GM19455 (cell line): ENCODE data around the gene KANSL3.
"Not testable (repeated sequence)": the region's sequence is repeated elsewhere in the genome, so short reads cannot be mapped to it uniquely, and the experiment has no call there.

ENCODE experiments used
- ATAC-seq: cut with Tn5 transposase; IDR thresholded peaks from one replicate; pipeline ENCODE4 v1.9.1; 2021; ENCODE audit not compliant: unreplicated experiment

Gene KANSL3

GRCh38 chr2:96564026-96564425 lies 74.1 kb downstream of the KANSL3 start:
- no peak for ATAC-seq

- ATAC-seq, result no peak
Observed at GRCh38 chr2:96558485-96558884, 79.6 kb downstream of the KANSL3 start.

- ATAC-seq, result no peak
Observed at GRCh38 chr2:96558061-96558460, 80.1 kb downstream of the KANSL3 start.

GRCh38 chr2:96557421-96557820 lies 80.7 kb downstream of the KANSL3 start:
- not testable (repeated sequence) for ATAC-seq

DNA sequence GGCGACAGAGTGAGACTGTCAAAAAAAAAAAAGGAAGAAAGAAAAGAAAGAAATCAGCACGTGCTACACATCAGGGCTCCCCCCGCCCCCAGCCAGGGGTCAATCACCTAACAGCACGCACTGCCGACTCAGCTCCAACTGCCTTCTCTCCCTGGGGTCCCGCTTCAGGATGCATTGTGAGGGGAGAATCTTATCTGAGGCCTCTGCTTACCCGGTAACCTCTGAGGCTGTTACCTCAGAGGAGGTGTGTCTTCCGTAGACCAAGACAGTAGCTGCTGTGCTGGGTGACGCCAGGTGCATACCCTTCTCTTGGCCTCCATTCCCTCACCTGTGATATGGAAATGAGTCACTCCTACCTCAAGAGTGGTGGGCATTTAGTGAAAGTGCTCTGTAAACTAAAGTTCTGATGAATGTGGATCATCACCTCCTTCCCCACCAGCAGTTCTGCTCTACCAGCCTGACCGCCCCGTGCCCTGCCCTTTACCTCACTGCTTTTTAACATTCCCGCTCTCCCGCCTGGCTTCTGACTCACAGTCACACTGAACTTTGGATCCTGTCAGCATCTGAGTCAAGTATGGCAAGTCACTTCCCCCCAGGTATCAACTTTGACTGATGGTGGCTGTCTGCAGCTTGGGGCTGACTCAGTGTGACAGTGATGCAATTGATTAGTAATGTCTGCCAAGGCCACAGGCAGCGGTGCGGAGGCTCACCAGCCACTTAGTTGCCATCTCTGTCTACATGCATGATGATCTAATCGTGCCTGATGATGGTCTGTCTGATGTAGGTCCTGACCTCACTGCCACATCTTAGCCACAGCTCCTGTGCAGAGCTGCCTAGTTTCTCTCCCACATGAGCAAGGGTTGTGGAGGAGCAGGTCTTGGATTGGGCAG lies 81.4 kb downstream of the KANSL3 start:
- no peak for ATAC-seq

DNA sequence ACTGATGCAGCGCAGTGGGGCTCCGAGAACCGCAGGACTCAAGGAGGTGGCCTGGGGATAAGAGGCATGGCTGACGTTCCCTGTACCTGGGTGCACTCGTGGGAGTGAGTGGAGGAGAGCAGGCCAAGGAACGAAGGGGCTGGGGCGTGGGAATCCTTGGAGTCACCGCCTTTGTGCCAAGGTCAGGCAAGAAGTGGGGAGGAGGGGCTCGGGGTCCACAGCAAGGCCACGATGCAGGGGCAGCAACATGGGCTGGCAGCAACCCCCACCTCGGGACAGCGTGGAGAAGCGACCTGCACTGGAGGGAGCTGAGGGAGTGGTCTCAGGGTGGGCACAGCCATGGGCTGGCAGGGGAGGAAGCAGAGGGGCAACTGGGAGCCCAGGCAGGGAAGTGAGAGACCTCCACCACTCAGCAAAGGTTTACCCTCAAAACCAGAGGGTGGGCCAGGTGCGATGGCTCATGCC lies 82.9 kb downstream of the KANSL3 start:
- ATAC-seq, result no peak

GRCh38 chr2:96554293-96555145 lies 83.6 kb downstream of the KANSL3 start:
- peak; percentile 52 for ATAC-seq

DNA sequence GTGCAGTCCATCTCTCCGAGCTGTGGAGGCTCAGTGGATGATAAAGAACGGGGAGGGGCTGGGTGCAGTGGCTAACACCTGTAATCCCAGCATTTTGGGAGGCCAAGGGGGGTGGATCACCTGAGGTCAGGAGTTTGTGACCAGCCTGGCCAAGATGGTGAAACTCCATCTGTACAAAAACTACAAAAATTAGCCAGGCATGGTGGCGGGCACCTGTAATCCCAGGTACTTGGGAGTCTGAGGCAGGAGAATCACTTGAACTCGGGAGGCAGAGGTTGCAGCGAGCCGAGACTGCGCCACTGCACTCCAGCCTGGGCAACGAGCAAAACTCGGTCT lies 84.2 kb downstream of the KANSL3 start:
- ATAC-seq, result not testable (repeated sequence)

DNA sequence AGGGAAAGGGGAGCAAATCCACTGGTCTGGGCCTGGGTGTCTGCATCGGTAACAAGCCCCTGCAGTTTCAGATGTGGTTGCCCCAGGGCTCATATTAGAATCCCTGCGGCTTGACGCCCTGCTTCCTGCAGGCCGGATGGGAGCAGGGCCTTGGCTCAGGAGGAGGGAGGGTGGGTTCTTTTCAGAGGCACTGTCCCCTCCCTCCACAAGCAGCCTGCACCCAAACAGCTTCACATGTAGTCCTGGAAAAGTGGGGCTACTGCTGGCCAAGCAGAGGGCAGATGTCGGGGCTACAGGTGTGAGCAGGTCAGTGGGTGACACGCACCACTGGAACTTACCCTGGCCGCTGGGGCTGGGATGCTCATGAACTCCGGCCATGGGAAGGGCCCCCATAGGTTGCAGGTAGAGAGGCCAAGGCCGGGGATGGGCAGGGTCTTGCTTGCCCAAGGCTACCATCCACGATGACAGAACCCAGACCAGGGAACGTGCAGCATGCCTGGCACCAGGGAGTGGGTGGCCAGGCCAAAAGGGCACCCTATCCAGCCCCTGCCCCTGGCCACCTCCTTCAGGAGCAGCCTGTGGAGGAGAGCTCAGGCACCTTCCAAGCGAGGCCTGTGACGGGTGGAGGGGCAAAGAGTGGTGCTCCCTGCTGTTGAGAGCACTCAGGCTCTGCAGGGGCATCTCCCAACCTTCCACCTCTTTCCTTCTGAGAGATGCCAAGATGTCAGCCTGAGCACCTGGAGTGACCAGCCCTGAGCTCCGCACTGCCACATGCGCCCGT lies 84.7 kb downstream of the KANSL3 start:
- ATAC-seq, result no peak

DNA sequence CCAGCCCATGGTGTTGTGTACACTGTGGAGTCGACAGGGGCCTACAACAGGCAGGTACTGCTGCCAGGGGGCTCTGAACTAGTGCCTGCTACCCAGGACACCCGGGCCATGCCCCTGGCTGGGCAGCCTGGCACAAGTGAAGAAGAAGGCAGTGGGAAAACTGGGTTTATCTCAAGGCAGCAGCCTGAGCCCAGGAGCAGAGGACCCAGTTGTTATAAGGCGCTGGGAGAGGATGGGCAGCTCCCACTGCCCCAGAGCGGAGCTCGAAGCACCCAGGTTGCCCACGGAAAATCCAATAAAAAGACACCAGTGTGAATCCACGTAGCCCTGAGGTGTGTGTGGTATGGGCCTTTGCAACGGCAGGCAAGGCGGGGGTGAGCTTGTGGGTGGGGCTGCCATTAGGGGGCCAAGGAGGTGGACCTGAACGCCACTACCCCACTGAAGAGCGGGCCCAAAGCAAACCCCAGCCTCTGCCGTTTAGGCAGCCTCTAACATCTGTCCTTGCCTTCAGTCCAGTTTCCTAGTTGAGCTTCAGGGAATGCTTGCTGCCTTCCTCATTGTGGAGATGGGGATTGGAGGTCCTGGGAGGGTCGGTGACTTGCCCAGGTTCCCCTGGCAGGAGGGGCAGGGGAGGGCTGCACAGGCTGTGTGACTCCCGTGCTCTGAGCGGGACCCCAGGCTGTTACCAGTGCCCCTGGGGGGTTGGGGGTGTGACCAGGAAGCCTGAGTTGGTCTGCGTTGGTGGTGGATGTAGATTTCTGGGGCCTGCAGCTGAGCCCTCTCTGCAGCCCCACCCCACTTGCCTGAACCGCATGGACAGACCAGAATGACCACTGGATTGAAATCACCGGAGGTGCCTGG lies 85.6 kb downstream of the KANSL3 start:
- no peak for ATAC-seq

- ATAC-seq, result no peak
Observed at GRCh38 chr2:96551605-96552314, 86.4 kb downstream of the KANSL3 start.

GRCh38 chr2:96550787-96551604 lies 87.1 kb downstream of the KANSL3 start:
- no peak for ATAC-seq

DNA sequence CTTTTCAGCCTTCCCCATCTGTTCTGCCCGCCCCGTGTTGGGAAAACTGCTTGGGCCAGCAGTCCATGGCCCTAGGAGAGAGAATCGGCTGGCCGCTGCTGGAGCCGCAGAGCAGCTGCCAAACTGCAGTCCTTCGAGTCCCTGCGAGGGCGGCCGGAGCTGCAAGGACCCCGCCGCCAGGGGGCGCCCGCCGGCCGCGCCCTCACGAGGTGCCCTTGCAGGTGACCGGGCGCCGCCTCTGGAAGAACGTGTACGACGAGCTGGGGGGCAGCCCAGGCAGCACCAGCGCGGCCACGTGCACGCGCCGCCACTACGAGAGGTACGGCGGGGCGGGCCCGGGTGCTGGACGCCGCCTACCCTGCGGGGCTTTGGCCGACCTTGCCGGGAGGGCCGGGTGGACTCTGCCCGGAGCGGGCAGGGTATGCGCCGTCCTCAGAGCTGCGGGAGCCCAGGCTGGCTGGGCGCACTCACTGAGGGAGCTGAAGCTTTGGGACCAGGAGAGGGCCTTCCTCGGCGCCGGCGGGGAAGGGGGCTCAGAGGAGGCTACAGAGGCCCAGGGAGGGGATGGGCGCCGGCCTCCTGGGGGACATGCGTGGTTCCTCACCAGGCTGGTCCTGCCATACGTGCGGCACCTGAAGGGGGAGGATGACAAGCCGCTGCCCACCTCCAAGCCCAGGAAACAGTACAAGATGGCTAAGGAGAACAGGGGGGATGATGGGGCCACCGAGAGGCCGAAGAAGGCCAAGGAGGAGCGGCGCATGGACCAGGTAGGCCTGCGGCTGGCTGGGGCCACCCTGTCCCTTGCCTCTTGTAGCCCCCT lies 87.9 kb downstream of the KANSL3 start:
- no peak for ATAC-seq

- no peak for ATAC-seq
Observed at GRCh38 chr2:96549466-96549785, 88.7 kb downstream of the KANSL3 start.

- no peak for ATAC-seq
Observed at GRCh38 chr2:96548558-96549465, 89.3 kb downstream of the KANSL3 start.

- ATAC-seq, result no peak
Observed at GRCh38 chr2:96547731-96548171, 90.4 kb downstream of the KANSL3 start.

DNA sequence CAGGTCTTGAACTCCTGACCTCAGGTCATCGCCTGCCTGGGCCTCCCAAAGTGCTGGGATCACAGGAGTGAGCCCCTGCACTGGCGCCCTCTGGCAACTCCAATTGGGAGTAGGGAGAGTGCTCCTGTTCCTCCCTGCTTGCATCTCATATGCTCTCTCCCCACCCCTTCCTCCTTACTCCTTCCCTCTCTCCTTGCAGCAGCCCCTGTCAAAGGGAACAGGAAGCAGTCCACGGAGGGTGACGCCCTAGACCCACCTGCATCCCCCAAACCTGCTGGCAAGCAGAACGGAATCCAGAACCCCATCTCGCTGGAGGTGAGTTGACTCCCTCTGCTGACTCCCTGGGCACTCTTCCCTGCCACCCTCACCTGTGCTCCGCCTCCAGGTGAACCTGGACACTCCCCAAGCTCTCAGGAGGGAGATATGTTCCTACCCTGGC lies 90.9 kb downstream of the KANSL3 start:
- ATAC-seq, result no peak
